NCI-H2029 treated with DMSO at 0.1 percent for 48 hours (cell line): ENCODE data around the gene PTGDS.
A peak's percentile ranks its signal among the peaks of the same experiment; 100 is the strongest.
"Not testable (repeated sequence)": the region's sequence is repeated elsewhere in the genome, so short reads cannot be mapped to it uniquely, and the experiment has no call there.

Source experiments
- DNase-seq: peaks from one replicate; lab custom pipeline; 2025; lab: John Stamatoyannopoulos, UW

PTGDS gene

DNA sequence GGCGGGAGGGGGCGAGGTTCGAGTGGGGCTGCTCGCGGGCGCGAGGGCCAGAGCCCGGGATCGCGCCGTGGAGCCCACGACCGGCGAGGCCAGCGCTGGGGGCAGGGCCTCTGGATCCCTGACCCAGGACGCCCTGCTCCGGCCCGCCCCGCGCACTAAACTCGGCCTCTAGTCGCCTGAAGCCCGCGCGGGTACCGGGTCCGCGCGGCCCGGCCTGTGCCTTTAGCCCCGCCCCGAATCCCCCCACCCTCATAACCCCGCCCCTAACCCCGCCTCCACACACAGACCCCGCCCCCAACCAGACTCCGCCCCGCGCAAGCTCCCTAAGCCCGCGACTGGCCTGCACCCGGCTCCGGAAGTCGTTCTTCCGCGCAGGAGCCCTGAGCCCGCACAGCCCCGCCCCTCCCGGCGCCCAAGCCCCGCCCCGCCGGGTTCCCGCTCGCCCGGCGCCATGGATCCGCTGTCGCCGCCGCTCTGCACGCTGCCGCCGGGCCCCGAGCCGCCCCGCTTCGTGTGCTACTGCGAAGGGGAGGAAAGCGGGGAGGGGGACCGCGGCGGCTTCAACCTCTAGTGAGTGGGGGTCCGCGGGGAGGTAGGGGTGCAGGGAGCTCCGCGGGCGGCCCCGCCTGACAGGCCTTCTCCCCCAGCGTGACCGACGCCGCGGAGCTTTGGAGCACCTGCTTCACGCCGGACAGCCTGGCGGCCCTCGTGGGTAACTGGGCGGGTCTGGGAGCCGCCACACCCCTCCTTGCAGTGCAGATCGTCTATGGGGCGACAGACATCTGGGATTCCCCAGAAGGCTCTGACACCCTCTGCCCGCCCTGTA, 14.9 kb downstream of the PTGDS start, which contains the start of gene PAXX:
Gene PAXX, plus strand, starts transcription at position 430 of the 826 bp plus-strand sequence. Its CDS starts 22 bp downstream, at position 452.
- DNase-seq = peak; percentile 31

DNA sequence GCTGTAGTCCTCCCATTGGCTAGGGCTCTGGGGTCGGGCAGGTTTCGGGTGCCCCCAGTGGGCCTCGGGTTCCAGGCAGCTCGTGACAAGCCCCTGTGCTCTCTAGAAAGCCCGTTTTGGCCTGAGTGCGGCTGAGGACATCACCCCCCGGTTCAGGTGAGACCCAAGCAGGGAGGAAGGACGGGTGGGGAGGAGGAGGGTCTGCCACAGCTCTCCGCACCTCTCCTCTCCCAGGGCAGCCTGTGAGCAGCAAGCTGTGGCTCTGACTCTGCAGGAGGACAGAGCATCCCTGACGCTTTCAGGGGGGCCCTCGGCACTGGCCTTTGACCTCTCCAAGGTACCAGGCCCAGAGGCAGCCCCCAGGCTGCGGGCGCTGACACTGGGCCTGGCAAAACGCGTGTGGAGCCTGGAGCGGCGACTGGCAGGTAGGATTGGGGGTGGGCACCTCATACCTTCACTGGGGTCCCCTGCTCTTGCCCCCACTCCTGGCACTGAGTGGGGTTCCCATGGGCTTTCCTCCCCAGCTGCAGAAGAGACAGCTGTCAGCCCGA, 15.6 kb downstream of the PTGDS start:
- no peak for DNase-seq

DNA sequence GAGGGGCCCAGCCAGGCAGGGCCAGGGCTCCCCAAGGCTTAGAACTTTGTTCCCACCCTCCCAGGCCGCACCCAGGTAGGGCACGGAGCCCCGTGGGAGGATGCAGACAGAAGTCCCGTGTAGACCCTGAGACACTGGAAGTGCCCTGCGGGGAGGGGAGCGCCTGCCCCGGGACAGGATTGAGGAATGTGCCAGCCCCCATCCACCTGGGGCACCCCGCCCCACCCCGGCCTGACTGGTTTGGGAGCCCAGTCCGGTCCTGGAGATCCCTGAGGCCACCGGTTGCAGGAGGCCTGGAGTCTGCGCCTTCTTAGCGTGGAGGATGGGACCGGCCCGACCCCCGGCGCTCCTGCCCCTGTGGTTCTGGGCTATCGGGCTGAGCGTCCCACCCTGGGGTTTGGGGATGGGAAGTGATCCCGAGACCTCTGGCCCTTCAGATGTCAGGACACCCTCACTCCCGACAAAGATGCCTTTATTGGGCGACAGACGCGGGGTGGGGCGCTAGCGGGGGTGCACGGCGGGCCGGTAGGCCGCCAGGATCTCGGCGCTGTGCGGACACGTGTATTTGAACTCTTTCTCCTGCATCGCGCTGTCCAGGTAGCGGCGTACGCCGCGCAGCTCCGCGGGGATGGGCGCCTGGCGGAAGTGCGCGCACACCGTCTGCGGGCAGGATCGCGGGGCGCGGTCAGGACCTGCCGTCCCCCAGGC, 17.0 kb downstream of the PTGDS start:
- DNase-seq = no peak

DNA sequence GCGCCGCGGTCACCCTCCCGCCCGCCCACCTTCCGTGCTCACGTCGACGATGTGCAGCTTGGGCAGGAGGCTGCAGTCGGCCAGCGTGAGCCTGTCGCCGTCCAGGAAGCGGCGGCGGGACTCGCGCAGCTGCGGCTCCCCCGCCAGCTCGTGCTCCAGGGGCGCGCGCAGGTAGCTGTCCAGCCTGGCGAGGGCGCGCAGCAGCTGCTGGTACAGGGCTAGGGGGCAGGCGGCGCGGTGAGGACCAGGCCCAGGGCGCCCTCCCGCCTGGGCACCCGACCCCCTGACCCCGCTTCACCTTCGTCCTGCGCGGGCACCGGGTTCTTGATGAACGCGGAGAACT, 17.6 kb downstream of the PTGDS start:
- no peak for DNase-seq

DNA sequence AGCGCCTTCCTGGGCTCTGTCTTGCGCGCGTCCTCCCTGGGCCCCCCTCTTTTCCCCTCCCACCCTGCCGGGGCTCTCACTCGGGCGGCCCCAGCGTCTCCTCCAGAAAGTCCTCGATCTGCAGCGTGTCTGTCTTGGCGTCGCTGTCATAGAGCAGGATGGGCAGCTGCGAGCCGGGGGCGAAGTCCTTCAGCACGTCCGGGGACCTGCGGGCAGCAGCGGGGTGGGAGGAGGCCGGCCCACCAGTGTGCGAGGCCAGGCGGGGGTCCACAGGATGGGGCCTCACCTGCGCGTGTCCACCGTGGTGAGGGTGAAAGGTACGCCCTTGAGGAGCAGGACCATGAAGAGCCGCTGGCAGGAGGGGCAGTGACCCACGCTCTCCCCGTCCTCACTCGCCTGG, 18.1 kb downstream of the PTGDS start:
- DNase-seq = no peak

DNA sequence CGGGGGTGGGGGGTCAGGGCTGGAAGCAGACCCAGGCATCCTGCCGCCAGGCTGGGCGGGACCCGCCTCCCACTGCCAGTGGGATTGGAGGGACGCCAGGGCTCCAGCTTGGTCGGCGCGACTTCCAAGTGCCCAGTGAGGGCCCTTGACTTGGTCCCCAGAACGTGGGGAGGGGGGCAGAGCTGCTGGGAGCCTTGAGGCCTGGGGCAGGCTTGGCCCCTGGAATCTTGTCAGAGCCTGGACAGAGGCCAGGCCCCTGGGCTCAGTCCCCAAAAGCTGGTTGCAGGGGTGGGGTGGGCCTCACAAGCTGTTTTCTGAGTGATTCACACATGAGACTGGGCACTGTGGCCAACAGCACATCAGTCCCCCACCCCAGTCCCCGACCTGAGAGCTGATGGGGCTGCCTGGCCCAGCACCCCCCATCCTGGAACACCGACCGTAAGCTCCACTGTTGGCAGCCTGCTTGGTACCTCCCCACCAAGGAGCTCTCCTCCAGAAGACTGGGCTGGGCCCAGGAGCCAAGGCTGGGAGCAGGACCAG, 18.5 kb downstream of the PTGDS start:
- peak; percentile 58 for DNase-seq

DNA sequence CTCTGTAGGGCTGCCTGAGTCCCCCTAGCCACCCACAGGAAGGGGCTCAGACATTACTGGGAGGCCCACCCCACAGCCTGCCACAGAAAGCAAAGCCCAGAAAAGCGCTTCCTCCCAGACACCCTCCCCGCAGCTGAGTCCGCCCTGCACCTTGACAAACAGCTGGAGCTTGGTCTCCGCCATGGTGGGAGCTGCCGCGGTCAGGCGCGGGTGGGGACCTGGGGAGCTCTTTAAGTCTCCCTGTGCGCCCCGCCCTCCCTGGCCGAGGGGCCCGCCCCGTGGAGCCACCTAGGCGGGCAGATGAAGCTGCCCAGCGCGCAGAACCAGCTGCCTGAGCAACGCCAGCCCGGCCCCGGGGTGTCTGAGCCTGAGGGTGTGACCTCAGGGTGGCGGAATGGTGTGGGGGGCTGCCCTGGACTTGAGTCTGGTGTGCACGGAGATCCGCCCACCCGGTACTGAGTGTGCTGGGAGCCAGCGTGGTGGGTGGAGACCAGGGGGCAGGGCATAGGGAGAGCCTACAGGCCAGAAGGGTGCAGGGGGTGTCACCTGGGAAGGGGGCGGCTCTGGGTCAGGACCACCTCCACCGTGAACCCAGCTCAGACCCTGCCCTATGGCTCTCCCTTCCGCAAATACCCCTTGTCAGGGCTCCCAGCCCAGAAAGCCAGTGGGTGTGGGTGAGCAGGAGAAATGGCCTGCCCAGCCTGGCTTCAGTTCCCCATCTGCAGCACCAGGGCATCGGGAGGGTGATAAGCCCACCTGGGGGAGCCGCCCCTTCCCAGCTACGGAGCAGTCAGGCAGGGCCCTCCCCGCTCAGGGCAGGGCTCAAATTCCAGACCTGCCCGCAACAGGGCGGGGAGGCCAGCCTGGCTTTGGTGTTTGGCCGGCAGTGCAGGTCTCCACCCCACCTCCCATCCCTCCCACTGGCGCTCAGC, 19.3 kb downstream of the PTGDS start, which contains the start of gene CLIC3:
Gene CLIC3, minus strand, starts transcription at position 208 of the 932 bp plus-strand sequence. Its CDS starts 25 bp downstream, at position 183.
- DNase-seq = no peak

DNA sequence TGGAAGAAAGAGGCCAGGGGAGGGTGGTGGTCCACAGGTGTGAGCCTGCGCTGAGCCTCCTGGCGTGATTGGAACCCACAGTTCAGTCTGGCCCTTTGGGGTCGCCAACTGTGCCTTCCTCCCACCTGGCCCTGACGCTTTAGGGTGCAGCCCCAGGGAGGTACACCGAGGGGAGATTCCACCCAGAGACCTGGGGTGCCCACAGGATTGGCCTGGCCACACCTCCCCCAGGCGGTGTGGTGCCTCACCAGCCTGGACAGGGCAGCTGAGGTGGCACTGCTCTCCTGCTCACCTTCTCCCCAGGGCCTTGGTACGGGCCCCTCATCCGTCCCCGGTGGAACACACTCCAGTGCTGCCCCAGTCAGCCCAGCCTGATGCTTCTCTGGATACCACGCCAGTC, 20.1 kb downstream of the PTGDS start:
- DNase-seq = no peak

DNA sequence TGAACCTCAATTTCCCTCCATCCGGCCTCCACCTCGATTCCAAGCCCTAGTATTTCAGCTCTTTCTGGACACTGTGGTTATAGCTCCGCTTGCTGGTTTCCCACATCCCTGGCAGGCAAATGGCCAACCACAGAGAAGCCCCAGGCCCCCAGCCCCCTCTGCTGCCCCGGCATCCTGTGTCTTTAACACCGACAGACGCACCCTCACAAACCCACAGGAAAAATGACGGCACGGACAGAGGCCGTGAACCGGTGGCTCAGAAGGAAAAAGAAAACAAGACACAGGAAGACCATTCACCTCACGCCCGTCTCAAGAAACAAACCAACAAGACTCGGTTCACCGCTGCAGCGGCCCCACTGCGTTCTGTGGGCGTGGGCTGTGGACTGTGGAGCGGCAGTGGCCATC, 20.5 kb downstream of the PTGDS start:
- no peak for DNase-seq

DNA sequence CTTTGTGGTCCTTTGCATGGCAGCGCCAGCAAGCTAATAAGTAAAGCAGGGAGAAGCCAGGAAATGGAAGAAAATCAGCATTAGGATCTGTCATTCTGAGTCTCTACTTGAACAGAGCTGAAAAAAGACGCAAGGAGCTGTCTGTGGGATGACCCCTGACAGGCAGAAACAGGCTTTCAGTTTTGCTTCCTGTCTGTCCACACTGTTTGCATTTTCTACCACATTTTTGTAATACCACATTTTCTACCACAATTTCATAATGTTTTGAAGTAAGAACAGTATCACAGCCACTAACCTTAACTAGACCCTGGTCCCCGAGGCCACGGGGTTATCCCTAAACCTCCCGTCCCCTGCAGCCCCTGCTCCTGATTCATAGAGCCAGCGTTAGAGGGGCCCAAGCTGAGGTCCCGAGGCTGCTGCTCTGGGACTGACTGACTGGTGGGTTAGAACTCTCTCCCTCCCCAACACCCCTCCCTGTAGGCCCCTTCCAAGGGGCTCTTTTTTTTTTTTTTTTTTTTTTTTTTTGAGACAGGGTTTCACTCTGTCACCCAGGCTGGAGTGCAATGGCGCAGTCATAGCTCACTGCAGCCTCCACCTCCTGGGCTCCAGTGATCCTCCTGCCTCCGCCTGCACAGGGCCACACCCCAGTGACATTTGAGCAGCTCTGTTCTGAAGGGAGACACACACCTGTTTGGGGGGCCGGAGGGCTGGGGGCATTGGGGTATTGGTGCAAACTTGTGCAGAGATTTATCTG, 23.1 kb downstream of the PTGDS start:
- no peak for DNase-seq

DNA sequence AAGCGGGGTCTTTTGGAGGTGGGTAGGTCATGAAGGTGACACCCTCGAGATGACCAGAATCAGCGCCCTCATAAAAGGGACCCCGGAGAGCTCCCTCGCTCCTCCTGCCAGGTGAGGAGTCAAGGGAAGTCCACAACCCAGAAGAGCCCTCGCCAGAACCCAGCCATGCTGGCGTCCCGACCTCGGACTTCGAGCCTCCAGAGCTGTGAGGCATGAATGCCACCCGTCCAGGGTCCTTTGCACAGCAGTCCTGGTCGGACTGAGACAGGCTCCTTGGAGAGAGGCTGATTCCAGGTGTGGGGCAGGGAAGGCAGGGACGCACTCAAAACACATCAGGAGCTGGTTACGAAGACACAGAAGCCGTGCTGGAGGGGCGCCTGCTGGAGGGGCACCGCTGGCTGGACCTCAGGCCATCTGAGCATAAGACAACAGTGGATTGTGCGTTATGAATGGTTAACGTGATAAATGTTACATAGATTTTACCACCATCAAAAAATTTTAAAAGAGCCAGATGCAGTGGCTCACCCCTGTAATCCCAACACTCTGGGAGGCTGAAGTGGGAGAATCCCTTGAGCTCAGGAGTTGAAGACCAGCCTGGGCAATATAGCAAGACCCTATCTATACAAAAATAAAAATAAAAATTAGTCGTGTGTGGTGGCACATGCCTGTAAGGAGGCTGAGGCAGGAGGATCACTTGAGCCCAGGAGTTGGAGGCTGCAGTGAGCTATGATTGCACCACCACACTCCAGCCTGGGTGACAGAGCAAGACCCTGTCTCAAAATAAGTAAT, 24.7 kb downstream of the PTGDS start:
- DNase-seq = no peak

DNA sequence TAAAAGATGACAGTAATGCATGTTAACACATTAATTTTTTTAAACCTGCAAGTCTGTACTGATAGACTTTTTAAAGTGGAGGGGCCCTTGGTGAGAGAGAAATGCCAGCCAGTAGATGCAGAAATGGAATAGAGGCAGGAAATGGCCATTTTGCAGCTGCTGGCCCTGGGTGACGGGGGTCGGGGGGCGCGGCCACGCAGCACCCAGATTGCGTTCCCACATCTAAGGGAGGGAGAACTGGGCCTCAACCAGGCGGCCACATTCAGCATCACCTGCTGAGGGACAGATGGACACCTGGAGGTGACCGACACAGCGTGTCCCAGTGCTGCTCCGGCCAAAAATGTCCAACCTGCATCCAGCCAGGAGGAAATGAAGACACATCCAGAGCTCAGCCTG, 25.3 kb downstream of the PTGDS start:
- DNase-seq = no peak

DNA sequence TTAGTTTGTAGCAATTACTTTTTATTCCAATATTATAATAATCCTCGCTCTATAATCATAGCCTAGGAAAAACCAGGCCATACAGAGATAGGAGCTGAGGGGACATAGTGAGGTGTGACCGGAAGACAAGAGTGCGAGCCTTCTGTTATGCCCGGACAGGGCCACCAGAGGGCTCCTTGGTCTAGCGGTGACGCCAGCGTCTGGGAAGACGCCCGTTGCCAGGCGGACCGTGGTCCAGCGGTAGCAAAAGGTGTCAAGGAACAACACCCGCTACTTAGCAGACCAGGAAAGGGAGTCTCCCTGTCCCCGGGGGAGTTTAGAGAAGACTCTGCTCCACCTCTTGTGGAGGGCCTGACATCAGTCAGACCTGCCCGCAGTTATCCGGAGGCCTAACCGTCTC, 27.0 kb downstream of the PTGDS start:
- DNase-seq = not testable (repeated sequence)

DNA sequence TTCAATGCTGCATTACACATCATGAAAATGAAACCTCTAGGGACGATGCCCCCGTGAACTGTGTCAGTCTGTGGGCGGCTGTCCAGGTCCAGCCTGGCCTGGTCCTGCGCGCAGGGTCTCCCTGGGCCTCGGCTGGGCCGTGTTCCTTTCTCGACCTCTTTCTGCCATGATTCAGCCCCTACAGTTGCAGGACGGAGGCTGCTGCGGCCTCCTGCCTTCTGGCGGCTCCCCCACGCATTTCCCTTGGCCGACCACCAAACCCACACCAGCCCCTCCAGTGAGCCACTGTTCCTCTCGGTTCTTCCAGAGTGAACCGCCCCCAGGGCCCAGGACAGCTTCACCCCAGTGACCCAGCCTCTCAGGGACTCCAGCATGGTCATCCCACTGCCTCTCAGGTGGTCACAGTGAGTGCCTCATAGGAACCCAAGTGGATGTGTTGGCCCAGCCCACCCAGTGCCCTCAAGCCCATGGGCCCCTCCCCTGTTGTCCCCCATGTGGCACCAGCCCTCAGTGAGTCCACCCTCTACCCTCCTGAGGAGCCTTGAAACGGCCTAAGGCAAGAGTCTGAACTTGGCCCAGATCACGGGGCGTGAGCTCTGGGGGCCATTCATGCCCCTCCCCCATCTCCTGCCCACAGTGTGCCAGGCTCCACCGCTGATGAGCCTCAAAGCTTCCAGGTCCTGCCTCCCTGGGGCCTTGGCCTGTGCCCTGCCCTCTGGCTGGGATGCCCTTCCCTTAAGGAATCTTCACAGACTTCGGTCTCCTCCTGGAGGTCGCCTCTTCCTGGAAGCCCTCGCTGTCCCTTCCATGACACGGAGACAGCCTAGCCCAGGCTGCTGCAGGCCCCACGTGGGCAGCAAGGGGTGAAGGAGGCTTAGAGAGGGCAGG, 29.1 kb downstream of the PTGDS start:
- DNase-seq = no peak

DNA sequence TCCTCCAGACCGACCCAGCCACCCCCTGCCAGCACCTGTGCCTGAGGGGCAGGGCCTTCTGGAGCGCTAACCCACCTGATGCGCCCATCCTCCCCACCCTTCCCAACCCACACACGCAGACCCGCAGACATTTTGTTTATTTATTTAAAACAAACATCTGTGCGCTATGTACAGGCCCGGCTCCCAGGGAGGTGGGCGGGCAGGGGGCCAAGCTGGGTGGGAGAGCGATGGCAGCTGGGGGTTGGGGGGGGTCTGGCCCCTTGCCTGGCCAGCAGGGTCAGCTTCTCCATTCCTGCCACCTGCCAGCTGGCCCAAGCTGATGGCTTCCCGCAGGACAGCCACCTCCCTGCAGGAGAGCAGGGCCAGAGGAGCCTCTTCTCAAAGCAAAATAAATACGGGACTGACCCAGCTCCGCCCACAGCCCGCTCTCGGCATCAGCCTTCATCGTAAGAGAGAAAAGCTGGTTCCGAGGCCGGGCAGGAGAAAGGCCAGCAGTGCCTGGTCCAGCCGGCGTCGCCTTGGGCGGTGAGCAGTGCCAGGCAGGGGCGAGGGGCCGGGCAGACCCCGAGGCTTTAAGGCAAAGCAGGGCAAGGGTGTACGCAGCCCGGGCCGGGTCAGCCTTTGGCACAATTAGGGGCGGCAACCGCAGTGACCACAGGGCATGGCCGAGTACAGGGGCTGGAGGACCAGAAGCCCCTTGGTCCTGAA, 30.0 kb downstream of the PTGDS start:
- peak; percentile 53 for DNase-seq

DNA sequence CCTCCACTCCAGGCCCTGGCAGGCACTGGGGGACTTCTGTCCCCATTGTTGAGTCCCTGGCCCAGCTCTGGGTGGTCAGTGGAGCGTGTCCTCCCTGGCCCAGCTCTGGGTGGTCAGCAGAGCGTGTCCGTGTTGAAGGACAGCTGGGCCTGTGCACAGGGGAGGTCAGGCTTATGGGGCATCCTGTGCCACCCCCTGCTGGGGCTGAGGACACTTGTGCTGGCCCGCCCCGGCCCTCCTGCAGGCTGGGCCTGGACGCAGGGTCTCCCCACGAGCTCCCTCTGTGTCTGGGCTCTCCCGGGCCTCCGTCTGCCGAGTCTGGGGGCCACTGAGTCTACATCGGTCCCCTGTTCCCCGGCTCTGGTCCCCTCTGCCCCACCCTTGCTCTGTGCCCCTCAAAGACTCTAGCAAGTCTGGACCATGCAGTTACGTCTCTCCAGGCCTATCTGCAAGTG, 30.5 kb downstream of the PTGDS start:
- no peak for DNase-seq

DNA sequence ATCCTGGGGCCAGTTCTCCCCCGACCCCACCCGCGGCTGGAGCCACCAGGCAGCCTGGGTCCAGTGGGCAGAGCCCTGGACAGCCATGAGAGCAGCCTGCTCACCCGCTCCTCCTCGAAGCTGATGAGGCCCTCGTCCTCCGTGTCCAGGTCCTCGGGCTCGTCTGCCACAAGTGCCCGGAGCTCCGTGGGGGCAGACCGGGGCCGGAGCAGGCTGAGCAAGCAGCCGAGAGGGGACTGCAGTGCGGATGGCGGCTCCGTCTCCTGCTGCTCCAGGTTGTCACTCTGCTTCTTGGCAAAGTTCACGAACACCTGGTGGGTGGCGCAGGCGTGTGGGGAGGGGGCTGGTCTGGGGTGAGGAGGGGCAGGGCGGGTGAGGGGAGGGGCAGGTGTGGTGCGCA, 31.0 kb downstream of the PTGDS start:
- DNase-seq = no peak

DNA sequence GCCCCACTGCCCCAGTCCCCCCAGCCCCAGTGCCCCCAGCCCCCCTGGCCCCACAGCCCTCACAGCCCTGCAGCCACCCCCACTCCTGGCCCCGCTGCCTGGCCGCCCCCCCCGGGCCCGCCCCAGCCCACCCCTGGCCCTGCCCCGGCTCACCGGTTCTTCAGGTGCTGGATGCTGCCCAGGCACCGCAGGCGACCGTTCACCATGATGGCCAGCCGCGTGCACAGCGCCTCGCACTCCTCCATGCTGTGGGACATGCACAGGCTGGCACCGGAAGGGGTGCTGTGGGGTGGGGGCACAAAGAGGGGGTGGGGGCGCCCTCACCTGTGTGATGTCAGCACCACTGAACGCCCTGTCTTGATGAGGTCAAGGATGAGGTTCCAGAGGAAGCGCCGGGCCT, 31.9 kb downstream of the PTGDS start:
- no peak for DNase-seq
